Liver (tissue), 3 donors: ENCODE results near the gene B9D2.

Source experiments
- ATF3 ChIP-seq: IDR thresholded peaks from 2 replicates; pipeline ENCODE4 v1.6.1; 2016; ENCODE audit warnings: antibody characterized with exemption
- CTCF ChIP-seq: fragments of 150-350 bp; IDR thresholded peaks from 2 replicates; pipeline ENCODE4 v1.5.1; 2017; ENCODE audit warnings: improper control_type of control experiment, low read depth, low read length; ENCODE audit not compliant: missing input control
- GABPA ChIP-seq, 2 donors: IDR thresholded peaks in 1 of 2; conservative IDR thresholded peaks in 1 of 2; 2 replicates each; pipeline ENCODE4 v1.6.1; 2016; ENCODE audit warnings: antibody characterized with exemption in 2 of 2, mild to moderate bottlenecking in 1 of 2, moderate library complexity in 1 of 2
- HNF4G ChIP-seq: IDR thresholded peaks from 2 replicates; pipeline ENCODE4 v1.6.1; 2016; ENCODE audit warnings: antibody characterized with exemption
- MAX ChIP-seq: IDR thresholded peaks from 2 replicates; pipeline ENCODE4 v1.6.1; 2016; ENCODE audit warnings: antibody characterized with exemption
- RAD21 ChIP-seq, 2 donors: IDR thresholded peaks; 2 replicates each; pipeline ENCODE4 v1.6.1; 2016; ENCODE audit warnings: antibody characterized with exemption in 2 of 2, mild to moderate bottlenecking in 2 of 2
- SP1 ChIP-seq: IDR thresholded peaks from 2 replicates; pipeline ENCODE4 v1.6.1; 2018; ENCODE audit warnings: antibody characterized with exemption, mild to moderate bottlenecking
- YY1 ChIP-seq: IDR thresholded peaks from 2 replicates; pipeline ENCODE4 v1.6.1; 2016; ENCODE audit warnings: antibody characterized with exemption, mild to moderate bottlenecking
- donor health status: healthy.
- donor health status: healthy.

- TF ChIP-seq MAX (no peak), CTCF (no peak), RAD21 (IDR thresholded peaks at IDR 0.05) (no peak), ATF3 (no peak), GABPA (IDR thresholded peaks at IDR 0.05 in 1 of 2, conservative IDR thresholded peaks at IDR 0.05 in 1 of 2) (no peak), SP1 (no peak), YY1 (no peak), HNF4G (no peak)
These were observed 11.1 kb downstream of the B9D2 start for GRCh38 chr19:41352609-41353465.
